Measurements from ENCODE around the gene GPR68.
"Not testable (repeated sequence)": the region's sequence is repeated elsewhere in the genome, so short reads cannot be mapped to it uniquely, and the experiment has no call there.

Gene GPR68

DNA sequence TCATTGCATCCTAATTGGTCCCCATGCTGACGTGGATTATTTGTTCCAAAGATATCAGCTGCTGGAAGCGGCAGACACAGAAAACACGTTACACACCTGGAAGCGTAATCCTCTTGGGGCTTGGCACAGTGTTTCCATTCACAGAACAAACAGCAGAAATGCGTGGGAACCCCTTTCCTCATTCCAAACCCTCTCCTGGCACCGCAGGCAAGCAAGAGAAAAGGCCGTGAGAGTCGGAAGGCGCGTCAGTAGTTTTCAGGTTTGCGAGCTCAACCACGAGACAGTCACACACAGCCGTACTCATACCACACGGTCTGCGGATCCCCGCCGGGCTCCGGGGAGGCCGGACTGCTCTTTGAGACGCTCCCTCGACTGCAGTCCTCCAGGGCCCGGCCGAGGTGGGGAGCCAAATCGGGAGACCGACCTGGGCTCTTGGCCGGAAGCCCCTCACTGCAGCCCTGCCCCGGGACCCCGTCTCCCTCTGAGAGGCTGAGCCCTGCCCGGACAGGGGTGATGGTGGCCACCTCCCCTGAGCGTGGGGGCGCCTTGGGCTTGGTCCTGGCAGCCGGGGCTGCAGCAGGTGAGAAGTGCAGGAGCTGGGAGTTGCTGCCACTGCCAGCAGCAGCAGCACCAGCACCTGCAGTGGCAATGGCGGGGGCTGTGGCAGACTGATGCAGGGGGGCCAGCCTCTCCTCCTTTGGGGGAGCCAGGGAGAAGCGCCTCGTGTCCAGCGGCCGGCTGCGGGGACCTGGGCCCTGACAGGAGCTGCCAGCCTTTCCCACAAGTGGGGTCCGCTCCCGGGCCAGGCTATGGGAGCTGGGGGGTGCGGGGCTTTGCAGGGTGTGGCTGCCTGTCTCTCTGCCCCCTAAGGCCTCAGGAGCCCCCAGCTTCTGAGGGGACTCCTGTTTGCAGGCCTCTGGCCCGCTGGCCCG is 28.1 kb upstream of the GPR68 start:
- DNase-seq (ENCODE audit: low read depth, low spot score): no peak

DNA sequence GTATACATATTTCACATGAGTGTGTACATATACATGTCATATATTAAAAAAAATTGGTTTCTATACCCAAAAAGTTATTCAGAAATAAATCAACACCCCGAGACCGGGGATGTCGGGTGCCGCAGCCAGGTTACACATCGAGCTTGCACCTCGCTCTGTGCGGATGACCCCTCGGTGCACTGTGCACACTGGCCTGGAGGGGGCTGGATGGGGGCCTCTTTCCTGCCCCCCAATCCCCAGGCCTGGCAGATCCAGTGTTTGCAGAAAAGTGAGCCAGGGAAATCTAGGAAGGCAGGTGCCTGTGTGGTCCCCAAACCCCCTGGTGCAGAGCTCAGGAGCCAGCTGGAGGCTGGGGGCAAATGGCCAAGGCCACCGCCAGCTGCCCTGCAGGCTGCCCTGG is 27.1 kb upstream of the GPR68 start:
- DNase-seq (ENCODE audit: low read depth, low spot score): no peak

DNA sequence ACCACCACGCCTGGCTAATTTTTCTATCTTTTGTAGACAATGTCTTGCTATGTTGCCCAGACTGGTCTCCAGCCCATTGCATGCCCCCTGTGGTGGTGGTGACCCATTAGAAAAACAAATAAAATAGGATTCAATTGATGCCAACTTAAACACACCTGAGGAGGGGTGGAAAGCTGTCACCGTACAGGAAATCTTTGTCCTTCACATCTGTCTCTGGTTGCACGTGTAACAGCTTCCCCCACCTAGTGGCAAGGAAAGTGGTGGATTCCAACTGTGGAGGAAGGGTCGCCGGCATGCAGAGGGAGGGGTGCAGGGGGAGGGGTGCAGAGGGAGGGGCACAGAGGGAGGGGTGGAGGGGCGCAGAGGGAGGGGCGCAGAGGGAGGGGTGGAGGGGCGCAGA is 26.1 kb upstream of the GPR68 start:
- DNase-seq (ENCODE audit: low read depth, low spot score): no peak

DNA sequence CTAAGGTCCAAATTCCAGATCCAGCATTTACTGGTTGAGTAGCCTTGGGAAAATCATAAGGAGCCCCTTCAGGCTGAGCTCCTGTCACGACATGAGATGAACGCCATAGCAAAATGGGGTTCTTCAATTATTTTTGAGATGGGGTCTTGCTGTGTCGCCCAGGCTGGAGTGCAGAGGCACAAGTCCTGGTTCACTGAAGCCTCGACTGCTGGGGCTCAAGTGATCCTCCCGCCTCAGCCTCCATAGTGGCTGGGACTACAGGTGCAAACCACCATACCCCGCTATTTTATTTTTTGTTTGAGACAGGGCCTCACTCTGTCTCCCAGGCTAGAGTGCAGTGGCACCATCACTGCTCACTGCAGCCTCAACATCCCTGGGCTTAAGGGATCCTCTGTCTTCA is 25.7 kb upstream of the GPR68 start:
- no peak for DNase-seq (ENCODE audit: low read depth, low spot score)

DNA sequence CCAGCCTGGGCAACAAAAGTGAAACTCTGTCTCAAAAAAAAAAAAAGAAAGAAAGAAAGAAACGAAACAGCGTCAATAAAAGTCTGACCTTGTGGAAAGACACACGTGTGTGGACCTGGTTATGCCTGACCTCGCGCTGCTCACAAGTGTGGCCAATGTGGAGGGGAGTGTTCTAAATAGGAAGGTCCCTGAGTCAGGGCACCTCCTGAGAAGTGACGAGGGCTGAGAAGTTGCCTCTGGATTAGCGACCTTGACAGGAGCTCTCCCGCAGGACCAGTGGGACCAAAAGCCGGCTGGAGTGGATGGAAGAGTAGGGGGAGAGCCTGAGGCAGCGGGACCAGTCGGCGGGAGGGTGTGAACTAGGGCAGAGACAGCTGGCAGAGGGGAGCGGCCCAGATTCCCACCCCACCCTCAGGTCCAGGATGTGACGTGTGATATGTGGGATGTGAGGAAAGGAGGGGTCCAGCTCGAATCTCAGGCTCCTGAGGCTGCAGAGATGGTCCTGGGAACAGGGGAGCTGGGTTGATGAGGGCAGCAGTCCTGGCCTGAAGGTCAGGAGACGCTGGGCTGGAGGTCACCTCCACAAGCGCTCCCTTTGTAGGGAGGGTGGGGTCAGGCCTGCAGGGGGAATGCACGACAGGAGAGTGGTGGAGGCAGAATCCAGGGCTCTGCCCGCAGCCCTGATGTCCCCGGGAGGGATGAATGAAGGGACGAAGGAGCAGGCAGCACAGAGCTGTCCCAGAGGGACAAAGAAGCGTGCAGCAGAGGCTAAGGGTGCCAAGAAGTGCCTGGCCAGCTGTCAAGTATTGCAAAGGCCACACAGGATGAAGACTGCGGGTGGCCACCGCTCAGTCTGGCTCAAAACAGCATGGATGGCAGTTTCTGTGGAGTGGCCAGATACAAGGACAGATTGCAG is 24.8 kb upstream of the GPR68 start:
- no peak for DNase-seq (ENCODE audit: low read depth, low spot score)

DNA sequence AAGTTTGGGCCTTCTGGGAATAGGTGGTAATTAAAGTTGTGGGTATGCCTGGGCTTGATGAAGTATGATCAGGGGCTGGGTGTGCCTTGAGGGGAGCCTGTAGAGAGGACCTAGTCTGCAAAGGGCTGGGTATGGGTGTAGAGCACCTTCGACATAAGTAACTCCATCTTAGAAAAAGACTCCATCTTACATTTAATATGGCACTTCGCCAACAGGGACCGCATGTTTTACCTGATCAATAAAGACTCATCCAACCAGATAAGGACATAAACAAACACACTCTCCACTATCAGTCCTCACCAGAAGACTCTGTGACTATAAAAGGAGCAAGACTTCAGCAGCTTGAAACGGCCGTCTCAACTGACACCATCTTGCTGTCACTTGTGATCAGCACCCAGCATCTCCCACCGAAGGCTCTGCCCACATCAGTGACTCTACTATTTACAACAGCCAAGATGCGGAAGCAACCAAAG is 23.5 kb upstream of the GPR68 start:
- no peak for DNase-seq (ENCODE audit: low read depth, low spot score)

DNA sequence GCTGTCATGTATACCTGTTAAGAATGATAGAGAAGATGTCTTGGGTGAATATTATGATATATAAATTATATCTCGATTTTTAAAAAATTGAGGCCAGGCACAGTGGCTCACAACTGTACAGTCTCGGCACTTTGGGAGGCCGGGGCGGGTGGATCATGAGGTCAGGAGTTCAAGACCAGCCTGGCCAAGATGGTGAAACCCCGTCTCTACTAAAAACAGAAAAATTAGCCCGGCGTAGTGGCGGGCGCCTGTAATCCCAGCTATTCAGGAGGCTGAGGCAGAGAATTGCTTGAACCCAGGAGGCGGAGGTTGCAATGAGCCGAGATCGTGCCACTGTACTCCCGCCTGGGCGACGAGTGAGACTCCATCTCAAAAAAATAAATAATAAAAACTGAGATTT is 21.8 kb upstream of the GPR68 start:
- not testable (repeated sequence) for DNase-seq (ENCODE audit: low read depth, low spot score)

DNA sequence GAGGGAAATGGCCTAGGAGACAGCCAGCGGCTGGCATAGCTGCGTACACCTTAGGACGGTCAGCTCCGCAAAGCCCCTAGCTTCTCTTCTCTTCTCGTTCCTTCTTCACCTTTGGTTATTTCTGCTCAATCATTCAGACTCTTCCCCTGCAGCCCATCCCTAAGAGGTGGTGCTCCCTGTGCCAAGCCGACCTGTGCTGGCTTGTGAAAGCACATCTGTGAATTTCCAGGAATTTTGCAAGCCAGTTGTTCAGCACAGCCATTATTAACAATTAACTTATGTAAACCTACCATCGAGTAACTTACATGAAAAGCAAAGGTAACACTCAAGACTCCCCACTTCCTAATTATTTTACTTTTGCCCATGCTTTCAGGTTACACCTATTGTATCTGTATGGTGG is 20.9 kb upstream of the GPR68 start:
- no peak for DNase-seq (ENCODE audit: low read depth, low spot score)

DNA sequence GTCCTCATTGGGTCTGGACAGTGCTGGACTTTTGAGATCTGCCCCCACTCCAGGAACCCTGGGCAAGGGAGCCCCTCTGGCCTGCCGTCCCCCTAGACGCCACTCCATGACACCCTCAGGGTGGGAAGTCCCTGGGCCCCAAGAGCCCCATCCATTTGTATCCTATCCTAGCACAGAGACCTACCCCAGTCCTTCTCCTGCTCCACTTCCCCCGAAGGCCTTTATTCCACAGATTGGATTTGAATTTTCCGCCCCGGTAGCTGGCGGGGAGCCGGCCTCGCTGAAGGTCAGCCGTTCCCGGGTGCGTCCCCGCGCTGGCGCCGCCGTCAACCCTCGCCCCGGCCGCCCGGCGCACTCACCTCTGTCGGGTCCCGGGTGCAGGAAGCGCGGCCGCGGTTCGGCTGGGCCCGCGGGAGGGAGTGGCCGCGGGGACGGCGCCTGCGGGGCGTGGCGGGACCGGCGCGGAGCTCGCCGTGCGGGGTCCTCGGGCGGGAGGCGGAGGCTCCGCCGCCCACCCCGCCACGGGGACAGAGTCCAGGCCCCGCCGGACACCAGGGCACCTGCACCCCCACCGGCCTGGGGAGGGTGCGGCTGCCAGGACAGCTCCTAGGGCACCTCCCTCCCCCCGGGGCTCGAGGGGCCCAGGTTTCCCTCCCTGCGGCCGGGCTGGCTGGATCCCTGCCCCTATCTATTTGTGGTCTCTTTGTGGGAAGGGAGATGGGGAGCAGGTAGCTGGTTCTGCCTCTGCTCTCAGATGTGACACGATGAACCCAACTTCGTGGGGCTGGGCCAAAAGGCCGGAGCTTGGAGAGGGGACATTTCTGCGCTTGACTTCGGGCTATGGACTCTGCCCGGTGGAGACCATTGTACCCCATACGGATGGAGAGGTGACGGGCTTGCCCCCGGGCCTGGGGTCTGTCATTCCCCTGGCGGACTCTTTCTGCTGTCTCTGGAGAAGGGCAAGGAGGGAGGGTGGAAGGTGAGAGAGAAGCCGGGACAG is 19.9 kb upstream of the GPR68 start:
- no peak for DNase-seq (ENCODE audit: low read depth, low spot score)

DNA sequence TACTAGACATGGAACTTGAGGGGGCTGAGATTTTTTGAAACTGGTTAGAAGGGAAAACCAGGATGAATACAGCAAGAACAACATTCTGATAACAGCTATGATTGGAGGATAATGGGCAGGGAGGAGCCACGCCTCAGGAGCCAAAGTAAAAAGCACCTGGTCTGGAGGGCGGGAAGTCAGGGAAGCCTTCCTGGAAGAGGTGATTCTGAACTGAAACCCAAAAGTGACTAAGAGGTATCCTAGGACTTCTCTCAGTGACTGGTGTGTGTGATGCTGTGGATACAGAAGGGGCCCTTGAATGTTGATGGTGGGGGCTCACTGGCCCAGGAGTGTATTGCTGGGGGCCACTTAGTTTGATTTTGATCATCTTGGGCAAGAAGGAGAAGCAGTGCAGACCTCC is 18.8 kb upstream of the GPR68 start:
- DNase-seq (ENCODE audit: low read depth, low spot score): no peak

DNA sequence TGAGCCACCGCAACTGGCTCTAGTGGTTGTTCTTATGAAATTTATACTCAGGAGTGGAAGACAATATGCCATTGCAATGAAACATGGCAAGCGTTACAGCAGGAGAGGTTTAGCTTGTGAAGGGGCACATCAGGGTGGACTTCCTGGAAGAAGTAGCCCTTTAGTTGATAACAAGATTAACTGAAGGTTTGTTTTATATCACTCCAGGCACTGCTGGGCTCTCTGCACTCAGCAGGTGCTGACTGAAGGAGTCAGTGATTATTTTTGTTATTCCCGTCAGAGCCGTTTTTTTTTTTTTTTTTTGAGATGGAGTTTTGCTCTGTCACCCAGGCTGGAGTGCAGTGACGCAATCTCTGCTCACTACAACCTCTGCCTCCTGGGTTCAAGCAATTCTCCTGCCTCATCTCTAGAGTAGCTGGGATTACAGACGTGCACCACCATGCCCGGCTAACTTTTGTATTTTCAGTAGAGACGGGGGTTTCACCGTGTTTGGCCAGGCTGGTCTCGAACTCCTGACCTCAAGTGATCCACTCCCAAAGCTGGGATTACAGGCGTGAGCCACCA is 17.6 kb upstream of the GPR68 start:
- DNase-seq (ENCODE audit: low read depth, low spot score): no peak

DNA sequence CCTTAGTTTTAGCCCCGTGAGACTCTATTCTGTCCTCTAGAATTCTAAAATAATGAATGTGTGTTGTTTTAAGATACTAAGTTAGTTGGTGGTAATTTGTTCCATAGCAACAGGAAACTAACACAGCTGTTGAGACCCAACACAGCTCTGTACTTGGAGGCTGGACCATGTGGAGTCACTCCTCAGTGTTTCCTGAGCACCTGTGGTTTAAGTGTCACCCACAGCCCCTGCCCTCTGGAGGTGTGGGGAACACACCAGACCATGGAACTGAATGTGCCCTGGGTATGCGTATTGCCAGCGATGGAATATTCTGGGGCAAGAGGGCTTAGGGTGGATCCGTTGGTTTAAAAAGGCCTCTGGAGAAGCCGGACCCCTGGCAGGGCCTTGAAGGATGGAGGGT is 16.6 kb upstream of the GPR68 start:
- no peak for DNase-seq (ENCODE audit: low read depth, low spot score)

DNA sequence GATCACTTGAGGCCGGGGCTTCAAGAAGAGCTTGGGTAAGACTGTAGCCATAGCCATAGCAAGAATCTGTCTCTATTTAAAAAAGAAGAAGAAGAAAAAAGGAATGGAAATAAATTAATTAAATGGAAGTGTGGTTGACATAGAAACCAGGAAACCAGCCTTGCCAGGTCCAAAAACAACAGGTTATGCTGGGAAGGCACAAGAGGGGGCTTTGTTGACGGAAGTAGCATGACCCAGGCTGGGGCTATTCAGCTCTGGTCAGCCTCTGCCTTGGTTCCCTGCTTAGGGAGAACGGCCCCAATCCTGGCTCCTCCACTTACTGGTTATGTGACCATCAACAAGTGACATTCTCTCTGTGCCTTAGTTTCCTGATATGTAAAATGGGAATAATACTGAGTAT is 14.4 kb upstream of the GPR68 start:
- no peak for DNase-seq (ENCODE audit: low read depth, low spot score)

DNA sequence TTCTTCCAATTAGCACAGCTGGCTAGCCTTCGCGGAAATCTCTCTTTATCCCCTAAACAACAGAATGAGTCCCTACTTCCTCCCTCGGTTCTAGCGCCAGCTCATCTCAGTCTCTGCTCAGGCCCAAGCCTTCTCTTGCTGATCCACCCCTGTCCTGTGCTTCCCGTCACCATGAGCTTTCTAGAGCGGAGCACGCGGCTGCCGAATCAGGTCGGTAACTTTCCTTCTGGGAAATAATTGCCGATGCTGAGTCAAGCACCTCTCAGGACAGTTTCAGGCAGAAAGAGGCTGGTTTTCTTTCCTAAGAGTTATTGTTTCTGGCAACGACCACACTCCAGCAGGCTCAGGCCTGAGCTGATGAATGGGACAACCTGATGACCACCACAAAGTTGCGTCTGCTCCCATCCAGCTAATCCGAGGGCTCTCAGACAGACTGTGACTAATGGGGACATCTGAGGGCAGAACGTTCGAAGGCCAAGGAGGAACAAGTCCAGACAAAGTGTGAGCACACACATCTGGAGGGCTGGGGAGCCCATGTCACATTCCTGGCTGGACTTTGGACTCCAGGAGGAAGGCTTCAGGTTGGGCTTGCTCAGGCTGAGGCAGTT is 13.6 kb upstream of the GPR68 start:
- no peak for DNase-seq (ENCODE audit: low read depth, low spot score)

DNA sequence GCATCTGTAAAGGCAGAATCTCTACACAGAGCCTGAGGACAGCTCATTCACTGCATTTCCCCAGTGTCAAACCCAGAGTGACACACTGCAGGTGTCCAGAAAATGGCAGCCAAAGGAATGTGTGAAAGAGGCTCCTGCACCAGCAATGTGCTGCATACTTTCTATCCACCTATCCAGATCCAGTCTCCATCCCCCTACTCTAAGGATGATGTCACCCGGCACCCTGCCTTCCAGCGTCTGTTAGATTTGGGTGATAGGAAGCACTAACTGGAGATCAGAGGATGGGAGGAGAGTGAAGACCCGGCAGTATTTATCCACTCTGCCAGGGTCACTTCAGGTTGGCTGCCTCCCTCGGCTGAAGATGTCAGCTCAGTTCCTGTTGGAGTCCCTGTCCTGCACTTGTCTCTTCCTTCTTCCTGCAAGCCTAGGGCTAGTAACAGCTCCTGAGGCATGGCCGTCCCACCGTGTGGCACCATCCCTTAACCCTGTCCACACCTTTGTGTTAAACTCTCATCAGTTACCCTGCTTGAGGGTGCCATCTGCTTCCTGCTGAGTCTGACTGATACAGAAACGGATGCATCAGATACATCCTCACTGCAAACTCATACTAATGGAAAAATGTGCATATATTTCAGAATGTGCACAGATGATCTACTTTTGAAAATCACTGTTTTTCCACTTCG is 13.0 kb upstream of the GPR68 start:
- DNase-seq (ENCODE audit: low read depth, low spot score): no peak

DNA sequence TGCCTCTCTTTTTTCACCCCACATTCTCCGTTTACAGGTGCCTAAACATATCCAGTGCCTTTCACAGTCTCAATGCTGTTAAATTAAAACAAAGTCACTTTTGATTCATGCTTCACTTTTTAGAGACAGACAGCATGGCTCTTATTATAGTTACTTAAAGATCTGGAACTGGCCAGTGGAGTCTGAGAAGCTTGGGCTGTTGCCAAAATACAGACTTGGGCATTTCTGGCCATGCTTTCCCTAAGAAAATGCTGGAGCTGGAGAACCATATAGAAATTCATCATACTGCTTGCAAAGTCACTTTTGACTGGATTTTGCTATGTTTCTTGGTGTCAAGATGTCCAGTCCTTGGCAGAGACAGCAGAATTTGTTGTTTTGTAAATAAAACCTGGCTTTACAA is 12.2 kb upstream of the GPR68 start:
- DNase-seq (ENCODE audit: low read depth, low spot score): no peak

DNA sequence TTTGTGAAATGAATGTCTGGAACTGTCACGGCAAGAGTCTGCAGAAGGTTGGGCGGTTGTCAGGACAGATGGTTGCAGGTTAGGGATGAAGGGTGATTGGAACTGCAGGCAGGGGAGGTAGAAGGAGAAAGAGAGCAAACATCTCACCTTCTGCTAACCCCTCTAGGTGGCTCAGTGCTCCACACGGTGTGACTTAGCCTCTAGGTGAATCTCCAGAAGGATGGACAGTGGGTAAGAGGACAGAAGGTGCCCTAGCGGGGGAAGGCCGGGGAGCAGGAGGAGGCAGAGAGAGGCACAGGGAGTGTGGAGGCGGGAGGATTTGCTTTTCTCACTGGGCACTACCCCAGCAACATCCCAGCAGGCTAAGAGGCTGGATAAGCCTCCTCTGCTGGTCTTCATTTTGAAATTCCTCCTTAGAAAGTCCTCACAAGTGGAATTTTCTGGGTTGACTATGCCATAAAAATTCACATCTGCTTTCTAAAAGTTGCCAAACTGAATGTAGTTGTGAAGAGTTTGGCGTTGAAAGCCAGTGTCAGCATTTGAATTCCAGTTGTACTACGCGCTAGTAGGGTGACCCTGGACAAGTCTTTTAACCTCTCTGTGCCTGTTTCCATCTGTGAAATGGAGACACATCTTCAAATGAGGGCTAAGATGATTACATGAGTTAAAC is 10.7 kb upstream of the GPR68 start:
- DNase-seq (ENCODE audit: low read depth, low spot score): no peak

DNA sequence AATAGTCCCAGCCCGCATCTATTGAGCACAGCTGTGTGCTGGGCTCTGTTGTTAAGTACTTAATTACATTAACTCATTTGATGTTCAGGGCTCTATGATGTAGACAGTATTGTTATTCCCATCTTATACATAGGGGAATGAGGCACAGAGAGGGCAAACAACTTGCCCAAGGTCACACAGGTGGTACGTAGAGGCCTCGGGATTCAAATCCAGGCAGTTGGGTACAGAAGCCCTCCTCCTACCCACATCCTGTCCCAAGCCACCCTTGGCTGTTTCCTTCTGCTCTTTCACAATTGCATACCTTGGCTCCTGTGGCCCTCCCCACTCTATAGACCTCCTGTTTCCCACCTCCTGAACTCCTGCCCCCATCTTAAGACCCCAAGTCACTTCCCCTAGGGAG is 10.0 kb upstream of the GPR68 start:
- no peak for DNase-seq (ENCODE audit: low read depth, low spot score)

DNA sequence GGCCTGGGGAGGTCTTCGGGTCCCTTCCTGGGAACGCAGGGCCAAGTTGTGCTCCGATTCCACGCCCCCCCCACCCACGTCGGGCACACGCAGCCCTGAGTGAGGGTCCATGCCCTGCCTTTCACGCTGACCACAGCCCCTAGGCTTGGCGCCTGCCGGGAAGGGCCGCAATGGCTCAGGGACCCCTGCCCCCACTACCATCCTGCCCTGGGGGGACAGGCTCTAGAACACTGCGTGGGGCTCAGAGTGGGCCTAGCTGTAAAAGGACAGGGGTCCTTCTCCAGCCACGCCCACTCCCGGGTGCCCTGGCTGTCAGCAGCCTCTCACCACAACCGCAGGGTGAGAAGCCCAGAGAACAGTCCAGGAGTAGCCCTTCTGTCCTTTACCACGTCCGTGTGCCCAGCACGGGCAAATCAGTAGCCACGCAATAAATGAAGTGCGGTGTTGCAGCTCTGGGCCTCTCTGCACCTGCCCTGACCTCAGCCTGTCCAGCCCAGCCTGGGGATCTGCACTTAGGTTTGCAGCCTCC is 9.4 kb upstream of the GPR68 start:
- DNase-seq (ENCODE audit: low read depth, low spot score): no peak
